DOHH2 (cell line): ENCODE results near the gene BANK1.
"Not testable (repeated sequence)": the region's sequence is repeated elsewhere in the genome, so short reads cannot be mapped to it uniquely, and the experiment has no call there.

Experiments
- H3F3A ChIP-seq: fragments of 200-600 bp; sonication (generic), shearing (Covaris generic); 2 replicates; pipeline ENCODE4 v1.6.0; 2016; ENCODE audit warnings: antibody characterized with exemption, mild to moderate bottlenecking; ENCODE audit not compliant: control insufficient read depth, insufficient read depth
- H3K27ac ChIP-seq: fragments of 200-600 bp; sonication (generic); 2 replicates; pipeline ENCODE4 v1.5.1; 2014; ENCODE audit warnings: low read depth, mild to moderate bottlenecking, low read length, moderate library complexity
- H3K27me3 ChIP-seq: fragments of 200-600 bp; sonication (generic); 2 replicates; pipeline ENCODE4 v1.6.1; 2014; ENCODE audit warnings: mild to moderate bottlenecking, low read length, mixed read lengths; ENCODE audit not compliant: control insufficient read depth
- H3K36me3 ChIP-seq: fragments of 200-600 bp; sonication (generic); 2 replicates; pipeline ENCODE4 v1.6.1; 2014; ENCODE audit warnings: mild to moderate bottlenecking, low read length, moderate library complexity, mixed read lengths; ENCODE audit not compliant: control insufficient read depth
- H3K4me1 ChIP-seq: fragments of 200-600 bp; sonication (generic); 2 replicates; pipeline ENCODE4 v1.6.1; 2014; ENCODE audit warnings: mild to moderate bottlenecking, low read length, mixed read lengths; ENCODE audit not compliant: control insufficient read depth
- H3K4me2 ChIP-seq: fragments of 200-600 bp; sonication (generic); 2 replicates; pipeline ENCODE4 v1.6.0; 2014; ENCODE audit warnings: mild to moderate bottlenecking, low read length, moderate library complexity
- H3K4me3 ChIP-seq: fragments of 200-600 bp; sonication (generic); 2 replicates; pipeline ENCODE4 v1.5.1; 2014; ENCODE audit warnings: mild to moderate bottlenecking, low read length, mixed read lengths
- H3K79me2 ChIP-seq: fragments of 200-600 bp; sonication (generic); 2 replicates; pipeline ENCODE4 v1.6.1; 2014; ENCODE audit warnings: mild to moderate bottlenecking, low read length, mixed read lengths; ENCODE audit not compliant: control insufficient read depth
- H3K9me2 ChIP-seq: fragments of 200-600 bp; sonication (generic); replicated peaks from 2 replicates; pipeline ENCODE4 v1.6.1; 2014; ENCODE audit warnings: mild to moderate bottlenecking, low read length, mixed read lengths; ENCODE audit not compliant: control insufficient read depth
- H3K9me3 ChIP-seq: fragments of 200-600 bp; sonication (generic); 2 replicates; pipeline ENCODE4 v1.6.1; 2014; ENCODE audit warnings: antibody characterized with exemption, low read length, mixed read lengths; ENCODE audit not compliant: control insufficient read depth, insufficient read depth
- H4K20me1 ChIP-seq: fragments of 200-600 bp; sonication (generic); 2 replicates; pipeline ENCODE4 v1.6.0; 2014; ENCODE audit warnings: low read depth, mild to moderate bottlenecking, antibody characterized with exemption, low read length, moderate library complexity; ENCODE audit not compliant: control insufficient read depth, insufficient read depth
- CTCF ChIP-seq: fragments of 200-600 bp; sonication (generic); IDR thresholded peaks from one replicate; pipeline ENCODE4 v1.5.1; 2014; ENCODE audit warnings: antibody characterized with exemption, mild to moderate bottlenecking, low read depth, low read length; ENCODE audit not compliant: poor library complexity, severe bottlenecking
- EZH2phosphoT487 ChIP-seq: fragments of 200-600 bp; sonication (generic); IDR thresholded peaks from 2 replicates; pipeline ENCODE4 v1.6.1; 2017; ENCODE audit warnings: borderline replicate concordance, mild to moderate bottlenecking, antibody characterized with exemption, low read length, moderate library complexity, mixed read lengths

BANK1 gene

GRCh38 chr4:101888472-101888871 lies 97.9 kb downstream of the BANK1 start:
- H3K36me3 ChIP-seq: no peaks in the 10 kb centered on the region
- H3K79me2 ChIP-seq: no peaks in the 10 kb centered on the region
- H3K4me3 ChIP-seq: no peak overlapping the region
- no peak overlapping the region for H3K4me2 ChIP-seq
- no peaks in the 10 kb centered on the region for H3K4me1 ChIP-seq
- no peaks in the 10 kb centered on the region for H3F3A ChIP-seq
- no peaks in the 10 kb centered on the region for H3K9me3 ChIP-seq
- no peaks in the 10 kb centered on the region for H4K20me1 ChIP-seq
- no peaks in the 10 kb centered on the region for H3K27me3 ChIP-seq
- TF ChIP-seq CTCF: no peak
- no peak for TF ChIP-seq EZH2phosphoT487
- H3K9me2 ChIP-seq: no peaks in the 10 kb centered on the region
- H3K27ac ChIP-seq: no peak overlapping the region

- H3K79me2 ChIP-seq, H3K27ac ChIP-seq, H3K4me1 ChIP-seq: not testable (repeated sequence)
Observed at GRCh38 chr4:101905527-101905926, 115.0 kb downstream of the BANK1 start.

GRCh38 chr4:101910786-101911373 lies 120.3 kb downstream of the BANK1 start:
- no peak overlapping the region for H3K27ac ChIP-seq
- H3K9me3 ChIP-seq: no peaks in the 10 kb centered on the region
- no peaks in the 10 kb centered on the region for H3K36me3 ChIP-seq
- H3K9me2 ChIP-seq: no peaks in the 10 kb centered on the region
- H3K4me2 ChIP-seq: no peak overlapping the region
- no peaks in the 10 kb centered on the region for H3K79me2 ChIP-seq
- TF ChIP-seq CTCF (no peak), EZH2phosphoT487 (no peak)
- H3K4me1 ChIP-seq: no peaks in the 10 kb centered on the region
- no peaks in the 10 kb centered on the region for H3K27me3 ChIP-seq
- no peaks in the 10 kb centered on the region for H4K20me1 ChIP-seq
- no peaks in the 10 kb centered on the region for H3F3A ChIP-seq
- H3K4me3 ChIP-seq: no peak overlapping the region

More at GRCh38 chr4:101905527-101905926, 115.0 kb downstream of the BANK1 start:
- H3K27me3 ChIP-seq, H3F3A ChIP-seq, H3K36me3 ChIP-seq, H3K4me2 ChIP-seq, H3K4me3 ChIP-seq, H4K20me1 ChIP-seq, H3K9me2 ChIP-seq, H3K9me3 ChIP-seq: not testable (repeated sequence)

GRCh38 chr4:101911616-101912015 lies 121.1 kb downstream of the BANK1 start:
- no peak overlapping the region for H3K27ac ChIP-seq
- no peaks in the 10 kb centered on the region for H3K27me3 ChIP-seq
- no peaks in the 10 kb centered on the region for H3K79me2 ChIP-seq
- H4K20me1 ChIP-seq: no peaks in the 10 kb centered on the region
- no peaks in the 10 kb centered on the region for H3K9me2 ChIP-seq
- no peaks in the 10 kb centered on the region for H3K9me3 ChIP-seq
- H3K4me2 ChIP-seq: no peak overlapping the region
- H3K36me3 ChIP-seq: no peaks in the 10 kb centered on the region
- no peak overlapping the region for H3K4me3 ChIP-seq
- H3F3A ChIP-seq: no peaks in the 10 kb centered on the region
- no peaks in the 10 kb centered on the region for H3K4me1 ChIP-seq
- TF ChIP-seq EZH2phosphoT487 (no peak), CTCF (no peak)
